ENCODE results near the gene TOR3A. TPM values are rescaled to one million over a fixed set of nuclear protein-coding genes. Genes with fewer than 3 reads are reported as not detected.

Gene TOR3A
- total and polyA plus RNA-seq, 2 donors (not counting 1 experiment from before 2014, with no cell fraction given), result 24.0 to 62.1 TPM

DNA sequence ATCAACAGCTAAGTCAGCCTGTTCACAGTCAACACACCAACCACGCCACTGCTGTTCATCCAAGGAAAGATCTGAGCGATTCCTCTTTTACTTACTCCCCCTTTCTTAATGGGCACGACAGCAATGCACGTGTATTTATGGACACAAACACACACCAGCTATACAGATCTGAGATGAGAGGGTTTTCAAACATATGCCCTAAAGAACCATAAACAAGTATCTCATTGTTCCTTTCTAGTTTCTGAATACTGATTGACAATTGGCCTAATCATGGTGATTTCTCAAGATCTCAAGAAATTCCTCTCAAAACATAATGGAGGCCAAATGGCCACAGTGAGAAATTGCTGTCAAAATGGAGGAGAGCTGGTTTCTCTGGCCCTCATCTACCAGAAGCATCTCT lies 18.0 kb downstream of the TOR3A start:
- Histone ChIP-seq H3K4me1 (ENCODE audit: control insufficient read depth, extremely low read depth, insufficient read depth, low read length) (no peaks in the 10 kb centered on the region), H3K9me3 (ENCODE audit: control insufficient read depth, insufficient read depth, low read depth, low read length) (no peaks in the 10 kb centered on the region), H3K79me2 (ENCODE audit: control insufficient read depth, insufficient read depth, low read length) (peaks cover 12% of the 10 kb centered on the region), H3K36me3 (ENCODE audit: control insufficient read depth, insufficient read depth, low read length) (peaks cover 6% of the 10 kb centered on the region), H3K4me2 (ENCODE audit: extremely low read depth, insufficient read depth, low read length) (no peak overlapping the region), H3K9ac (ENCODE audit: insufficient read depth, low read length) (no peak overlapping the region), H3K27me3 (ENCODE audit: control insufficient read depth, insufficient read depth, low read length) (no peaks in the 10 kb centered on the region), H3K27ac (ENCODE audit: insufficient read depth, low read length) (no peak overlapping the region), H3K4me3 (replicated peaks in 1 of 4; ENCODE audit: control extremely low read depth in 1 of 4, insufficient read depth in 1 of 4, low read depth in 3 of 4, low read length in 4 of 4) (no peak overlapping the region), H4K20me1 (ENCODE audit: control insufficient read depth, extremely low read depth, insufficient read depth, low read length) (no peaks in the 10 kb centered on the region), H2AFZ (ENCODE audit: low read length) (no peak overlapping the region)
- TF ChIP-seq, protein P1, sequence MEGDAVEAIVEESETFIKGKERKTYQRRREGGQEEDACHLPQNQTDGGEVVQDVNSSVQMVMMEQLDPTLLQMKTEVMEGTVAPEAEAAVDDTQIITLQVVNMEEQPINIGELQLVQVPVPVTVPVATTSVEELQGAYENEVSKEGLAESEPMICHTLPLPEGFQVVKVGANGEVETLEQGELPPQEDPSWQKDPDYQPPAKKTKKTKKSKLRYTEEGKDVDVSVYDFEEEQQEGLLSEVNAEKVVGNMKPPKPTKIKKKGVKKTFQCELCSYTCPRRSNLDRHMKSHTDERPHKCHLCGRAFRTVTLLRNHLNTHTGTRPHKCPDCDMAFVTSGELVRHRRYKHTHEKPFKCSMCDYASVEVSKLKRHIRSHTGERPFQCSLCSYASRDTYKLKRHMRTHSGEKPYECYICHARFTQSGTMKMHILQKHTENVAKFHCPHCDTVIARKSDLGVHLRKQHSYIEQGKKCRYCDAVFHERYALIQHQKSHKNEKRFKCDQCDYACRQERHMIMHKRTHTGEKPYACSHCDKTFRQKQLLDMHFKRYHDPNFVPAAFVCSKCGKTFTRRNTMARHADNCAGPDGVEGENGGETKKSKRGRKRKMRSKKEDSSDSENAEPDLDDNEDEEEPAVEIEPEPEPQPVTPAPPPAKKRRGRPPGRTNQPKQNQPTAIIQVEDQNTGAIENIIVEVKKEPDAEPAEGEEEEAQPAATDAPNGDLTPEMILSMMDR (conservative IDR thresholded peaks at IDR 0.05 in 1 of 2, IDR thresholded peaks at IDR 0.05 in 1 of 2; ENCODE audit: low read depth in 1 of 2, low read length in 2 of 2), result no peak
- no peak for TF ChIP-seq EZH2 (IDR thresholded peaks at IDR 0.05; ENCODE audit: low read length, missing control alignments)
- no peak for DNase-seq (ENCODE audit: low read depth in 2 of 2)

DNA sequence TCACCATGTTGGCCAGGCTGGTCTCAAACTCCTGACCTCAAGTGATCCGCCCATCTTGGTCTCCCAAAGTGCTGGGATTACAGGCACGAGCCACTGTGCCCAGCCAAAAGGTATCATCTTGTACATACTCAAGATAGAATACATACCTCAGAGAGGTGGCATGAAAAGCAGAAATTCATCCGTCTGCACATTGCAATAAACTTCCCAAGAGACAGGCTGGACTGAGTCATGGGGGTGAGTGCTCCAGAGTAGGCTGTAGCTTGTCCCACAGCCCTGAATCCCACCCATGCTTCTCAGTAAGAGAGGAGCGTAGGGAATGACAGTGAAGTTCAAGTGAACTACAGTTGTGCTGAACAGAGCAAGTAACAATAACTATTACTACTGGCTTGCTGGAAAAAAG lies 19.7 kb downstream of the TOR3A start:
- no peak overlapping the region for H2AFZ ChIP-seq (ENCODE audit: low read length)
- no peaks in the 10 kb centered on the region for H4K20me1 ChIP-seq (ENCODE audit: control insufficient read depth, extremely low read depth, insufficient read depth, low read length)
- DNase-seq (ENCODE audit: low read depth in 2 of 2), result no peak
- no peaks in the 10 kb centered on the region for H3K4me1 ChIP-seq (ENCODE audit: control insufficient read depth, extremely low read depth, insufficient read depth, low read length)
- peaks cover 6% of the 10 kb centered on the region for H3K36me3 ChIP-seq (ENCODE audit: control insufficient read depth, insufficient read depth, low read length)
- H3K9ac ChIP-seq (ENCODE audit: insufficient read depth, low read length), result no peak overlapping the region
- no peak overlapping the region for H3K27ac ChIP-seq (ENCODE audit: insufficient read depth, low read length)
- no peak overlapping the region for H3K4me2 ChIP-seq (ENCODE audit: extremely low read depth, insufficient read depth, low read length)
- no peak overlapping the region for H3K4me3 ChIP-seq (replicated peaks in 1 of 4; ENCODE audit: control extremely low read depth in 1 of 4, insufficient read depth in 1 of 4, low read depth in 3 of 4, low read length in 4 of 4)
- TF ChIP-seq, protein P1 (conservative IDR thresholded peaks at IDR 0.05 in 1 of 2, IDR thresholded peaks at IDR 0.05 in 1 of 2; ENCODE audit: low read depth in 1 of 2, low read length in 2 of 2), result no peak
- no peak for TF ChIP-seq EZH2 (IDR thresholded peaks at IDR 0.05; ENCODE audit: low read length, missing control alignments)
- no peaks in the 10 kb centered on the region for H3K9me3 ChIP-seq (ENCODE audit: control insufficient read depth, insufficient read depth, low read depth, low read length)
- H3K79me2 ChIP-seq (ENCODE audit: control insufficient read depth, insufficient read depth, low read length), result peaks cover 19% of the 10 kb centered on the region
- no peaks in the 10 kb centered on the region for H3K27me3 ChIP-seq (ENCODE audit: control insufficient read depth, insufficient read depth, low read length)

DNA sequence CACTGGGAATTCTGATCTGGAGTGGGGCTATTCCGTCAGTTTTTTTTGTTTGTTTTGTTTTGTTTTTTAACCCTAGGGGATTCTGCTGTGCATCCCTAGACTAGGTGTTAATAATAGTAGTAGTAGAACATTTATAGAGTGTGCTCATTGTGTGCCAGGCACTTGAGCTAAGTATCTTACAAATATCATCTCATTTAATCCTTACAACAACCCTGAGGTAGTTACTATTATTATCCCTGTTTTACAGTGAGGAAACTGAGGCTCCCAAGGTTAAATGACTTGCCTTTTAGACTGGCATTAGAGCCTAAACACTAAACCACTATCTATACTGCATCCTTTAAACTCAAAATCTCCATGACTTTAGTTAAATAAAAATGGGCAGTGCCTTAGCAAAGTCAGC lies 22.1 kb downstream of the TOR3A start:
- Histone ChIP-seq H3K4me2 (ENCODE audit: extremely low read depth, insufficient read depth, low read length) (no peak overlapping the region), H3K79me2 (ENCODE audit: control insufficient read depth, insufficient read depth, low read length) (peaks cover 41% of the 10 kb centered on the region), H2AFZ (ENCODE audit: low read length) (no peak overlapping the region), H3K27ac (ENCODE audit: insufficient read depth, low read length) (no peak overlapping the region), H4K20me1 (ENCODE audit: control insufficient read depth, extremely low read depth, insufficient read depth, low read length) (no peaks in the 10 kb centered on the region), H3K9me3 (ENCODE audit: control insufficient read depth, insufficient read depth, low read depth, low read length) (no peaks in the 10 kb centered on the region), H3K4me1 (ENCODE audit: control insufficient read depth, extremely low read depth, insufficient read depth, low read length) (no peaks in the 10 kb centered on the region), H3K36me3 (ENCODE audit: control insufficient read depth, insufficient read depth, low read length) (peaks cover 24% of the 10 kb centered on the region), H3K4me3 (replicated peaks in 1 of 4; ENCODE audit: control extremely low read depth in 1 of 4, insufficient read depth in 1 of 4, low read depth in 3 of 4, low read length in 4 of 4) (no peak overlapping the region), H3K27me3 (ENCODE audit: control insufficient read depth, insufficient read depth, low read length) (no peaks in the 10 kb centered on the region), H3K9ac (ENCODE audit: insufficient read depth, low read length) (no peak overlapping the region)
- TF ChIP-seq, protein P1 (conservative IDR thresholded peaks at IDR 0.05 in 1 of 2, IDR thresholded peaks at IDR 0.05 in 1 of 2; ENCODE audit: low read depth in 1 of 2, low read length in 2 of 2), result no peak
- TF ChIP-seq EZH2 (IDR thresholded peaks at IDR 0.05; ENCODE audit: low read length, missing control alignments), result no peak
- DNase-seq (ENCODE audit: low read depth in 2 of 2), result no peak
